HUDEP-2 (cell line): Measurements from ENCODE around the gene TEX22.
A peak's percentile ranks its signal among the peaks of the same experiment; 100 is the strongest.

Source experiments
- DNase-seq, 76 experiments: peaks; one replicate each; lab custom pipeline; 2025; ENCODE audit not compliant: unreplicated experiment in 76 of 76; lab: John Stamatoyannopoulos, UW

The TEX22 gene

GRCh38 chr14:105365681-105366080, 32.7 kb upstream of the TEX22 start:
- DNase-seq = no peak

GRCh38 chr14:105366386-105367074, 31.8 kb upstream of the TEX22 start:
- no peak for DNase-seq

- no peak for DNase-seq
Measured at GRCh38 chr14:105367116-105368031, 31.0 kb upstream of the TEX22 start.

DNA sequence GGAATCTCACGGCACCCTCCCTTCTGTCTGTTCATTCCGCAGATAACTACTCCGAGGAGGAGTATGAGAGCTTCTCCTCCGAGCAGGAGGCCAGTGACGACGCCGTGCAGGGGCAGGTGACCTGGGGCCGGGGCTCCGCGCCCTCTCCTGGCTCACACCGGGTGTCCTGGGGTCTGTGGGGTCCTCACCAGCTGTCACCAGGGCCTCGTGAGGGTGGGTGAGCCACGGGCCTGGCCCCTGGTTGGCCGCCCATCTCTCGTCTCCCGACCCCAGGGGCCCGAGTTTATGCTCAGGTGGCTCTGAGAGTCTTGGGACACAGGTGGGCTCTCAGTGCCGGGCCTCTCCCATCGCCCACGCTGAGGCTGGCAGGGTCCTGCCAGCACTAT, 30.3 kb upstream of the TEX22 start:
- DNase-seq = no peak

DNA sequence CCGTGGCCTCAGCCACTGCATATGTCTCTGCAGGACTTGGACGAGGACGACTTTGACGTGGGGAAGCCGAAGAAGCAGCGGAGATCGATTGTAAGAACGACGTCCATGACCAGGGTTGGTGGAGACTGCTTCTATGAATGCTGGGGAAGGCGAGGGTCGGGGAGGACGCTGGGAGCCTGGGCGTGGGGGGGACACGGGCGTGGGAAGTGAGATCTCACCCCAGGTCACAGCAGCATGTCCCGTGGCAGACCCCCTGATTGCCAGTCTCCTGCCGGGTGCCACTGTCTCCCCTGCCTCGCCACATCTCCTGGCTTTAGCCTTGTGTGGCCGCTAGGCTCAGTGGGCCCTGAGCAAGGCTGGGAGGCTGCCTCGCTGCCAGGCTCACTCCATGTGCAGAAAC, 29.9 kb upstream of the TEX22 start:
- no peak for DNase-seq

GRCh38 chr14:105368910-105369652, 29.3 kb upstream of the TEX22 start:
- DNase-seq = peak in 1 of 76 experiments; percentile 5

- no peak for DNase-seq
Measured at GRCh38 chr14:105369653-105370040, 28.7 kb upstream of the TEX22 start.

- DNase-seq = no peak
Measured at GRCh38 chr14:105374389-105374788, 23.9 kb upstream of the TEX22 start.

DNA sequence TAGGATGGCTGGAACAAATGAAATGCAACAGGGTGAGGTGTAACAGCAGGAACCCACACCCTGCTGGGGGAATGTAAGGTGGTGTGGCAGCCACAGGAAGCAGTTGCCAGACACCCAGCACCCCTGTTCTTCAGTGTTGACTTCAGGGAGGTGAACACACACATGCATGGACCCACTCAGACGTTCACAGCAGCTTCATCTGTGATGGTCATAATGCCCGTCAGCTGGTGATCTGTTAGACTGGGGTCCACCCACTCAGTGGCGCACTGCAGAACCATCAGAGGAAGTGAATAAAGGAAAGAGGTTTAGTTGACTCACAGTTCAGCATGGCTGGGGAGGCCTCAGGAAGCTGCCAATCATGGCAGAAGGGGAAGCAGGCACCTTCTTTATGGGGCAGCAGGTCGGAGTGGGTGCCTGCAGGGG, 22.7 kb upstream of the TEX22 start:
- peak in 1 of 76 experiments; percentile 4 for DNase-seq

DNA sequence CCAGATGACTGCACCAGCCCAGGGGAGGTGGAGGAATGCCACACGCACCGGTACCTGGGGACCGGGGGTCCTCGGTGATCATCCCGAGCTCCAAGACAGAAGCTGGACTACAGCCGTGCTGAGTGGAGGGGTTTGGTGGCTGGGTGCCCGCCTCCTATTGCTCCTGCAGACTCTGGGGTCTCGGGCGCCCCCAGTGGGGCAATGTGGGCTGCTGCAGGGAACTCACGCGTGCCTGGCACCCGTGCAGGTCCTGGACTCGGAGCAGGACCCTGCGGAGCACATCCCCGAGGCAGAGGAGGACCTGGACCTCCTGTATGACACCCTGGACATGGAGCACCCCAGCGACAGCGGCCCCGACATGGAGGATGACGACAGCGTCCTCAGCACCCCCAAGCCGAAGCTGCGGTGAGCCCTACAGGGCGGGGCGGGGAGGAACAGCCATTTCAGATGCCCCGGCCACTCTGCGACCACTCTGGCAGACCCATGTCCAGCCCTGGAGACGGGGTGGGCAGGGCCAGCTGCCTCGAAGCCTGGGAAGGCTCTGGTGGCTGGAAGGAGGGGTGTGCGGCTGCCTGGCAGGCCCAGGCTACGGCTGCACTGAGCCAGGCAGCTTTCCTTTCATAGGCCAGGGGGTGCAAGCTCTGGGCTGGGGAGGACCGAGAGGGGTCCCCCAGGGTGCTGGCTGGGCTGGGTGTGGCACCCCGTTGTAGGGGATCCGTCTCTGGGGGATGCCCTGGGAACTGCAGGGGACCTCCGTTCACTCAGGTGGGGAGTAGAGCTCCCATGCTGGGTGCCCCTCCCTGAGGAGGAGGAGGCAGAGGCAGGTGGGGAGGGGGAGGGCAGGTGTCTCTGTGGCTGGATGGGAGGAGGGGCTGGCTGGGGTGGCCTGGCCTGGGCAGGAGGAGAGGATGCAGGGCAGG, 21.6 kb upstream of the TEX22 start:
- no peak for DNase-seq

DNA sequence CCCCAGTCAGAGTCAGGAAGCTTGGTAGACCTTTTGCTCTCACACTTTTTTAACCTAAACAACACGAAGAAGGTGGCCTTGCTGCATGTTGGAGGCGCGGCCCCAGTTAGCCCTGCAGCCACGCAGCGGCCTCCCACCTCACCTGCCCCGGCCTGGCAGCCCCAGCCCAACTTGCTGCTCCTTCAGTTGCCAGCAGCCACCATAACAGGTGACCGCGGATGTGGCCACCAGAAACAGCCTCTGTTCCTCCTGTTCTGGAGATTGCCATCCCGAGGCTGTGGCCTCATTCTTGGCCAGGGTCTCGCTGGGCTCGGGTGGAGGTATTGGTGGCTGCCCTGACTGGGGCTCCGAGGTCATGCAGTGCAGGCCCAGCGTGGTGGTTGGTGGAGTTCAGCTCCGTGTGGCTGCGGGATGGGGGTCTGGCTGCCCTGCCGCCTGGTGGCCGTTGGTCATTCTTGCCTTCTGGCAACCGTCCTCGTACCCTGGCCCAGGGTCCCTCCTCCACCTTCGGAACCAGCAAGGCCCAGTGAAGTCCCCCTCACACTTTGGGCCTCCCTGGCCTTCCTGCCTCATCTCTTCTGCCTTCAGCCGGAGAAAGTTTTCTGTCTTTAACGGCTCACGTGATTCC, 20.7 kb upstream of the TEX22 start:
- no peak for DNase-seq

GRCh38 chr14:105378199-105378598, 20.1 kb upstream of the TEX22 start:
- DNase-seq = peak in 60 of 76 experiments; percentile 11 to 78 (median 53)

GRCh38 chr14:105378873-105379685, 19.3 kb upstream of the TEX22 start:
- DNase-seq = no peak

- no peak for DNase-seq
Measured at GRCh38 chr14:105379946-105380345, 18.4 kb upstream of the TEX22 start.

- DNase-seq = no peak
Measured at GRCh38 chr14:105380756-105381155, 17.6 kb upstream of the TEX22 start.

- DNase-seq = no peak
Measured at GRCh38 chr14:105381446-105382342, 16.6 kb upstream of the TEX22 start.

DNA sequence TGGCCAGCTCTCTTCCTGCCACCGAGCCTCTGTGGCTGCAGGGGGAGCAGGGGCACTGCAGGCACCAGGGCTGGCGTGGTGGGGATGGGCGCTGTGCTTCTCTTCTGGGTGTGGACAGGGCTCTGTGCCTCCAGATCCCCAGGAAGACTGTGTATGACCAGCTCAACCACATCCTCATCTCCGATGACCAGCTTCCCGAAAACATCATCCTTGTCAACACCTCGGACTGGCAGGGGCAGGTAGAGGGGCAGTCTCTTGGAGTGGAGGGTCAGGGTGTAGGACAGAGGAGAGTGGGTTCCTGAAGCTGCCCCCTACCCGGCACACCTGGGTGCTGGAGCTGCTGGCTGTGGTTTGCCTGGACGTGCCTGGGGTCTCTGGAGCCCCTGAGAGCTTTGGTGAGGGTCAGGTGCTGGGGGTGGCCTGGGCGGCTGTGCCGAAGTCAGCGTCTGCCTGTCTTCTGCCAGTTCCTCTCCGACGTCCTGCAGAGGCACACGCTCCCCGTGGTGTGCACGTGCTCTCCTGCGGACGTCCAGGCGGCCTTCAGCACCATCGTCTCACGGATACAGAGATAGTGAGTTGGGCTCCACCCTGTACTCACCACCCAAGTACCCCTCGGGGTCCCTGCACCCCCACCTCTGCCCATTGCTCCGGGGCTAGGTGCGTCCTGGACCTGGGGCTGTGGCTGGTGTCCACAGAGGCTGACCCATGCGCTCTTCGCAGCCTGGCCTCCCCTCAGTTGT, 15.8 kb upstream of the TEX22 start:
- no peak for DNase-seq
